H1 (cell line): ENCODE measurements around the gene PWP2. TPM values are rescaled to one million over a fixed set of nuclear protein-coding genes. Genes with fewer than 3 reads are reported as not detected.

ENCODE experiments used
- CTCF ChIA-PET: fragments of 300-600 bp; sonication (Branson Sonifier 250); formaldehyde crosslinking; loops from one replicate; lab custom pipeline; 2021; ENCODE audit not compliant: partially characterized antibody; lab: Charles Lee
- POLR2A ChIA-PET: fragments of 300-600 bp; sonication (Branson Sonifier 250); formaldehyde crosslinking; loops from one replicate; lab custom pipeline; 2021; ENCODE audit warnings: inconsistent platforms; ENCODE audit not compliant: partially characterized antibody; lab: Charles Lee
- DNase-seq, 2 experiments: peaks; one replicate each; pipeline versions ENCODE4 v3.0.0 to v3.0.0-alpha.2; 2010 to 2022; ENCODE audit warnings: low spot score in 2 of 2, low read depth in 1 of 2, mixed read lengths in 1 of 2
- FAIRE-seq: peaks from 2 replicates; lab custom pipeline; 2011; peaks lifted over from hg19 to GRCh38; lab: Jason Lieb, UNC
- H2AFZ ChIP-seq: 2 replicates; pipeline ENCODE4 v1.8.1; 2012; ENCODE audit warnings: low read length, inconsistent platforms
- H2AK5ac ChIP-seq: 2 replicates; pipeline ENCODE4 v1.6.1; 2013; ENCODE audit warnings: low read depth, low read length
- H2BK120ac ChIP-seq: replicated peaks from 2 replicates; pipeline ENCODE3; 2013; ENCODE audit warnings: low read depth, low read length, inconsistent platforms
- H2BK12ac ChIP-seq: 2 replicates; pipeline ENCODE4 v1.6.1; 2013; ENCODE audit warnings: low read depth, low read length
- H2BK15ac ChIP-seq: 2 replicates; pipeline ENCODE4 v1.6.1; 2013; ENCODE audit warnings: low read length
- H2BK20ac ChIP-seq: 2 replicates; pipeline ENCODE4 v1.6.1; 2013; ENCODE audit warnings: low read length
- H2BK5ac ChIP-seq: 2 replicates; pipeline ENCODE4 v1.6.1; 2013; ENCODE audit warnings: low read depth, low read length
- H3K14ac ChIP-seq: 2 replicates; pipeline ENCODE4 v1.6.1; 2013; ENCODE audit warnings: inconsistent platforms; ENCODE audit not compliant: insufficient read length
- H3K18ac ChIP-seq: 2 replicates; pipeline ENCODE4 v1.6.1; 2013; ENCODE audit warnings: low read length; ENCODE audit errors: extremely low read depth
- H3K23ac ChIP-seq: 2 replicates; pipeline ENCODE4 v1.6.1; 2013; ENCODE audit warnings: inconsistent platforms; ENCODE audit not compliant: insufficient read length
- H3K23me2 ChIP-seq: 2 replicates; pipeline ENCODE4 v1.6.1; 2013; ENCODE audit warnings: low read depth, low read length
- H3K27ac ChIP-seq: 2 replicates; pipeline ENCODE4 v1.6.1; 2011; ENCODE audit warnings: low read depth, low read length, inconsistent platforms
- H3K27me3 ChIP-seq, 4 experiments: replicated peaks in 1 of 4; 1 replicate in 1 of 4; 2 replicates in 3 of 4; pipeline versions ENCODE4 v1.6.1 to v1.8.1; 2011 to 2013; ENCODE audit warnings: low read length in 3 of 4, mild to moderate bottlenecking in 3 of 4, inconsistent platforms in 2 of 4, mixed read lengths in 2 of 4, moderate library complexity in 1 of 4; ENCODE audit not compliant: control insufficient read depth in 3 of 4, insufficient read depth in 3 of 4; ENCODE audit errors: extremely low read depth in 1 of 4
- H3K36me3 ChIP-seq, 4 experiments: 2 replicates each; pipeline versions ENCODE4 v1.6.1 to v1.8.1; 2011 to 2013; ENCODE audit warnings: mild to moderate bottlenecking in 4 of 4, low read length in 3 of 4, moderate library complexity in 2 of 4, control low read depth in 1 of 4, inconsistent platforms in 1 of 4; ENCODE audit not compliant: insufficient read depth in 4 of 4, control insufficient read depth in 2 of 4
- H3K4ac ChIP-seq: replicated peaks from 2 replicates; pipeline ENCODE3; 2013; ENCODE audit warnings: low read length, low read depth, mixed read lengths, inconsistent platforms; ENCODE audit not compliant: insufficient read length
- H3K4me1 ChIP-seq, 4 experiments: replicated peaks in 1 of 4; 1 replicate in 1 of 4; 2 replicates in 3 of 4; pipeline versions ENCODE4 v1.6.1 to v1.8.1; 2011 to 2013; ENCODE audit warnings: low read length in 3 of 4, inconsistent platforms in 2 of 4, mixed read lengths in 1 of 4; ENCODE audit not compliant: insufficient read depth in 4 of 4, control insufficient read depth in 3 of 4
- H3K4me2 ChIP-seq, 2 experiments: 2 replicates each; pipeline versions ENCODE4 v1.6.1 to v1.8.1; 2011 to 2013; ENCODE audit warnings: low read depth in 2 of 2, low read length in 2 of 2, control low read depth in 1 of 2, inconsistent platforms in 1 of 2, mild to moderate bottlenecking in 1 of 2; ENCODE audit not compliant: insufficient read depth in 1 of 2
- H3K4me3 ChIP-seq, 4 experiments: fragments of 200-600, 300-600 bp in 1 of 4; sonication (generic), shearing (Covaris generic), sonication (Bioruptor Twin) in 1 of 4; 2 replicates each; pipeline versions ENCODE4 v1.5.1 to v1.8.1; 2011 to 2016; ENCODE audit warnings: low read length in 4 of 4, low read depth in 3 of 4, control low read depth in 2 of 4, inconsistent platforms in 2 of 4, mild to moderate bottlenecking in 2 of 4, mixed read lengths in 1 of 4, moderate library complexity in 1 of 4; ENCODE audit not compliant: insufficient read depth in 2 of 4; ENCODE audit errors: extremely low read depth in 1 of 4
- H3K56ac ChIP-seq: replicated peaks from 2 replicates; pipeline ENCODE3; 2013; ENCODE audit warnings: low read depth, mild to moderate bottlenecking, mixed read lengths, low read length, inconsistent platforms; ENCODE audit not compliant: insufficient read length
- H3K79me1 ChIP-seq: 2 replicates; pipeline ENCODE4 v1.6.1; 2013; ENCODE audit warnings: low read depth, low read length, control low read depth
- H3K79me2 ChIP-seq, 2 experiments: 2 replicates each; pipeline versions ENCODE4 v1.6.1 to v1.8.1; 2012 to 2013; ENCODE audit warnings: low read length in 2 of 2, mild to moderate bottlenecking in 2 of 2, inconsistent platforms in 1 of 2; ENCODE audit not compliant: insufficient read depth in 2 of 2, control insufficient read depth in 1 of 2
- H3K9ac ChIP-seq, 4 experiments: replicated peaks in 1 of 4; 1 replicate in 1 of 4; 2 replicates in 3 of 4; pipeline versions ENCODE4 v1.6.1 to v1.8.1; 2011 to 2013; ENCODE audit warnings: low read depth in 3 of 4, low read length in 3 of 4, control low read depth in 2 of 4, mild to moderate bottlenecking in 2 of 4, moderate library complexity in 2 of 4, inconsistent platforms in 1 of 4; ENCODE audit errors: extremely low read depth in 1 of 4
- H3K9me3 ChIP-seq, 2 experiments: 2 replicates each; pipeline versions ENCODE4 v1.6.1 to v1.8.1; 2012 to 2013; ENCODE audit warnings: mild to moderate bottlenecking in 2 of 2, moderate library complexity in 2 of 2, control low read depth in 1 of 2, inconsistent platforms in 1 of 2, low read depth in 1 of 2, low read length in 1 of 2, mixed read lengths in 1 of 2; ENCODE audit not compliant: insufficient read depth in 2 of 2
- H4K20me1 ChIP-seq, 2 experiments: replicated peaks in 1 of 2; 2 replicates each; pipeline versions ENCODE3 to v1.8.1; 2011 to 2013; ENCODE audit warnings: inconsistent platforms in 2 of 2, low read length in 2 of 2, mild to moderate bottlenecking in 1 of 2; ENCODE audit not compliant: insufficient read depth in 2 of 2, control insufficient read depth in 1 of 2
- H4K5ac ChIP-seq: 2 replicates; pipeline ENCODE4 v1.6.1; 2013; ENCODE audit warnings: low read length, low read depth, mixed read lengths, inconsistent platforms; ENCODE audit not compliant: insufficient read length
- H4K8ac ChIP-seq: 2 replicates; pipeline ENCODE4 v1.8.0; 2013; ENCODE audit warnings: mild to moderate bottlenecking, moderate library complexity, low read length, inconsistent platforms; ENCODE audit not compliant: insufficient read depth; ENCODE audit errors: extremely low read depth
- H4K91ac ChIP-seq: replicated peaks from 2 replicates; pipeline ENCODE3; 2013; ENCODE audit warnings: low read length, mixed read lengths, inconsistent platforms; ENCODE audit not compliant: insufficient read length
- BACH1 ChIP-seq: IDR thresholded peaks from 2 replicates; pipeline ENCODE4 v1.6.1; 2012; ENCODE audit warnings: low read length, improper control_type of control experiment
- BRCA1 ChIP-seq: IDR thresholded peaks from 2 replicates; pipeline ENCODE4 v1.6.1; 2012; ENCODE audit warnings: low read depth, low read length, improper control_type of control experiment
- CREB1 ChIP-seq: IDR thresholded peaks from 2 replicates; pipeline ENCODE4 v1.6.1; 2012; ENCODE audit warnings: inconsistent platforms
- CTBP2 ChIP-seq: IDR thresholded peaks from 2 replicates; pipeline ENCODE4 v1.7.0; 2011; ENCODE audit warnings: borderline replicate concordance, mild to moderate bottlenecking, moderate library complexity, mixed read lengths, low read length; ENCODE audit not compliant: insufficient read depth, insufficient read length
- E2F6 ChIP-seq: IDR thresholded peaks from 2 replicates; pipeline ENCODE4 v1.6.1; 2012; ENCODE audit warnings: inconsistent platforms
- KDM1A ChIP-seq: fragments of 200-600, 300-600 bp; sonication (generic); IDR thresholded peaks from 2 replicates; pipeline ENCODE4 v1.7.1; 2016; ENCODE audit warnings: mild to moderate bottlenecking, low read length, borderline replicate concordance
- MAX ChIP-seq: IDR thresholded peaks from 2 replicates; pipeline ENCODE4 v1.6.1; 2012; ENCODE audit warnings: inconsistent platforms
- NRF1 ChIP-seq: IDR thresholded peaks from 2 replicates; pipeline ENCODE4 v1.6.1; 2011; ENCODE audit warnings: mild to moderate bottlenecking, low read depth, low read length, improper control_type of control experiment
- SIN3A ChIP-seq, 2 experiments: IDR thresholded peaks in 1 of 2; conservative IDR thresholded peaks in 1 of 2; 2 replicates each; pipeline ENCODE4 v1.6.1; 2011 to 2012; ENCODE audit warnings: low read length in 2 of 2, improper control_type of control experiment in 1 of 2, low read depth in 1 of 2, mild to moderate bottlenecking in 1 of 2
- SIRT6 ChIP-seq: IDR thresholded peaks from one replicate; pipeline ENCODE4 v1.7.1; 2012; ENCODE audit warnings: low read length, inconsistent platforms
- SRF ChIP-seq: IDR thresholded peaks from 2 replicates; pipeline ENCODE4 v1.6.1; 2011; ENCODE audit warnings: mild to moderate bottlenecking, low read depth, low read length, moderate library complexity
- TAF7 ChIP-seq: optimal IDR thresholded peaks from 2 replicates; pipeline ENCODE3; 2011; ENCODE audit warnings: low read depth, mild to moderate bottlenecking, inconsistent platforms, low read length, moderate library complexity, borderline replicate concordance
- YY1 ChIP-seq: IDR thresholded peaks from 2 replicates; pipeline ENCODE4 v1.6.1; 2011; ENCODE audit warnings: low read depth, mild to moderate bottlenecking, low read length
- WGBS, 2 experiments: shearing (Covaris generic) in 1 of 2; methylation state at CpG; one replicate each; pipeline versions ENCODE4 v1.1.6 to v1.1.7; 2013 to 2015; ENCODE audit warnings: low lambda C conversion rate in 2 of 2, mixed read lengths in 2 of 2, inconsistent platforms in 1 of 2, low coverage in 1 of 2, missing lambda C conversion rate in 1 of 2; ENCODE audit not compliant: insufficient replicate concordance in 2 of 2, insufficient coverage in 1 of 2, insufficient read length in 1 of 2; ENCODE audit errors: extremely low coverage in 1 of 2, missing lambda C conversion rate in 1 of 2; 5-methylcytosine and 5-hydroxymethylcytosine counted together
- polyA plus RNA-seq, 7 experiments: library from polyadenylated mRNA; depleted of rRNA in 3 of 7; stranded (reverse) in 5 of 7; unstranded in 2 of 7; fragments of >200 nt in 5 of 7; fragments of 200-250 nt in 2 of 7; gene quantifications; 1 replicate in 5 of 7; 2 replicates in 1 of 7; 4 replicates in 1 of 7; pipeline versions ENCODE4 v1.2.1 to v1.2.3, GENCODE V29; 2011 to 2013; ENCODE audit warnings: missing spikeins in 2 of 7, mixed read lengths in 2 of 7
- total RNA-seq: library from RNA; stranded (reverse); fragmentation: NEBNext Ultra II Directional; extraction: Animal tissue kit (Norgen Biotek cat#: 25700); gene quantifications from 2 replicates; pipeline ENCODE4 v1.2.1, GENCODE V29; 2021

PWP2 gene
- total and polyA plus RNA-seq, 2 of the 8 experiments (the other 6 are each of a cell fraction or from before 2014, with no cell fraction given), result 4.4 to 6.7 TPM

- H3K18ac ChIP-seq, result no peak overlapping the region
- POLR2A ChIA-PET, result interaction anchor here (1.7 kb wide), 1 partner anchor 10 kb away, joined by 3 read pairs; no protein-coding TSS in a partner anchor
- no peak overlapping the region for H2AFZ ChIP-seq
- H2BK5ac ChIP-seq, result no peak overlapping the region
- H2BK20ac ChIP-seq, result no peak overlapping the region
- H3K4me3 ChIP-seq, result no peak overlapping the region
- CTCF ChIA-PET, result interaction anchor here (0.8 to 1.8 kb wide), 2 partner anchors 9 to 17 kb away, joined by 3 to 4 read pairs; no protein-coding TSS in a partner anchor
- no peak overlapping the region for H3K4ac ChIP-seq
- no peak overlapping the region for H2BK15ac ChIP-seq
- no peak for DNase-seq
- H3K56ac ChIP-seq, result no peak overlapping the region
- H3K36me3 ChIP-seq, result peaks cover 5 to 26% (median 15%) of the 10 kb centered on the region in 4 experiments; a peak in 6 of 8 replicates
- no peak overlapping the region for H3K4me2 ChIP-seq
- no peak overlapping the region for H4K91ac ChIP-seq
- H4K20me1 ChIP-seq, result peaks cover 0 to 8% of the 10 kb centered on the region in 2 experiments
- no peak overlapping the region for H3K9ac ChIP-seq
- H3K4me1 ChIP-seq, result no peaks in the 10 kb centered on the region
- H3K27ac ChIP-seq, result no peak overlapping the region
- no peak overlapping the region for H3K23ac ChIP-seq
- peaks cover 0 to 5% of the 10 kb centered on the region in 2 experiments; a peak in 1 of 4 replicates for H3K79me2 ChIP-seq
- no peak overlapping the region for H4K8ac ChIP-seq
- H2AK5ac ChIP-seq, result no peak overlapping the region
- H3K79me1 ChIP-seq, result peaks cover 5% of the 10 kb centered on the region
- no peak overlapping the region for H2BK12ac ChIP-seq
- FAIRE-seq, result no peak
- no peaks in the 10 kb centered on the region for H3K27me3 ChIP-seq
- no peaks in the 10 kb centered on the region for H3K9me3 ChIP-seq
- no peak overlapping the region for H2BK120ac ChIP-seq
- H3K23me2 ChIP-seq, result no peaks in the 10 kb centered on the region; the same call in 1 of the 2 replicates
- H3K14ac ChIP-seq, result no peak overlapping the region
- 90% methylated on average over 12 of the region's 12 CpGs; no CpG with 5 or more reads in 1 of the 2 experiments for WGBS, 2 experiments
- H4K5ac ChIP-seq, result no peak overlapping the region
- TF ChIP-seq MAX (no peak), SIN3A (conservative IDR thresholded peaks at IDR 0.05 in 1 of 2, IDR thresholded peaks at IDR 0.05 in 1 of 2; ENCODE audit: low read depth in 1 of 2, low read length in 2 of 2) (no peak), SRF (no peak), BACH1 (no peak), SIRT6 (no peak), KDM1A (no peak), NRF1 (no peak), BRCA1 (no peak), CTBP2 (no peak), E2F6 (no peak), YY1 (no peak), TAF7 (no peak), CREB1 (no peak)
Measured at GRCh38 chr21:44058652-44058964, 48.6 kb upstream of the PWP2 start.
